HCT116 (cell line): ENCODE data around the gene ADAMTS6. TPM values are rescaled to one million over a fixed set of nuclear protein-coding genes. Genes with fewer than 3 reads are reported as not detected.

Source experiments
- ATAC-seq: fragments of 200-7000 bp; cut with Tn5 transposase; 2 replicates; pipeline ENCODE4 v1.9.1; 2020; ENCODE audit warnings: mild to moderate bottlenecking, moderate library complexity
- BruUV-seq: library from RNA; stranded (reverse); fragments of 400-500 nt; replicated peaks from 2 replicates; lab custom pipeline; 2021; lab: Mats Ljungman, UMichigan
- CTCF ChIA-PET: fragments of 300-600 bp; sonication (Branson Sonifier 250); formaldehyde crosslinking; loops from one replicate; lab custom pipeline; 2021; ENCODE audit warnings: antibody characterized with exemption; lab: Charles Lee
- POLR2A ChIA-PET: fragments of 300-600, 350-600 bp; sonication (Branson Sonifier 250); formaldehyde crosslinking; loops from one replicate; lab custom pipeline; 2021; ENCODE audit warnings: antibody characterized with exemption; lab: Charles Lee
- RAD21 ChIA-PET, 2 experiments: fragments of 300-600 bp; sonication (Branson Sonifier 250); formaldehyde crosslinking; loops; one replicate each; lab custom pipeline; 2023; ENCODE audit warnings: low total read pairs in 2 of 2; ENCODE audit not compliant: uncharacterized antibody in 2 of 2, unreplicated experiment in 2 of 2, low non-redundant PET in 1 of 2; lab: Charles Lee
- DNase-seq: peaks from one replicate; pipeline ENCODE4 v3.0.0-alpha.2; 2010; ENCODE audit warnings: low read depth, low spot score
- H2AFZ ChIP-seq: fragments of 200-600 bp; shearing (Covaris generic), sonication (generic); 2 replicates; pipeline ENCODE4 v1.6.1; 2017; ENCODE audit warnings: low read depth, mixed run types, mixed read lengths, antibody characterized with exemption, low read length; ENCODE audit not compliant: poor library complexity, severe bottlenecking
- H3K27ac ChIP-seq: 2 replicates; pipeline ENCODE4 v1.5.1; 2012; ENCODE audit warnings: low read depth, low read length
- H3K27me3 ChIP-seq: fragments of 200-600 bp; sonication (generic); 2 replicates; pipeline ENCODE4 v1.6.1; 2016; ENCODE audit warnings: mixed run types, low read length, mixed read lengths; ENCODE audit not compliant: insufficient read depth
- H3K36me3 ChIP-seq, 2 experiments: fragments of 200-500 bp in 1 of 2; fragments of 200-600 bp in 1 of 2; sonication (Bioruptor generic) in 1 of 2; sonication (generic) in 1 of 2; 2 replicates each; pipeline versions ENCODE4 v1.5.1 to v1.6.1; 2014 to 2016; ENCODE audit warnings: low read length in 2 of 2, inconsistent platforms in 1 of 2, mixed read lengths in 1 of 2, mixed run types in 1 of 2; ENCODE audit not compliant: insufficient read depth in 2 of 2, control insufficient read depth in 1 of 2
- H3K4me1 ChIP-seq, 2 experiments: fragments of 200-600 bp in 1 of 2; sonication (generic) in 1 of 2; 2 replicates each; pipeline versions ENCODE4 v1.5.1 to v1.6.1; 2012 to 2017; ENCODE audit warnings: low read length in 2 of 2, inconsistent platforms in 1 of 2, mild to moderate bottlenecking in 1 of 2, mixed read lengths in 1 of 2, mixed run types in 1 of 2, moderate library complexity in 1 of 2; ENCODE audit not compliant: insufficient read depth in 2 of 2, control insufficient read depth in 1 of 2
- H3K4me2 ChIP-seq: fragments of 200-600 bp; sonication (generic); 2 replicates; pipeline ENCODE4 v1.6.1; 2017; ENCODE audit warnings: mixed run types, low read length, mixed read lengths
- H3K4me3 ChIP-seq, 2 experiments: fragments of 200-600 bp in 1 of 2; sonication (generic) in 1 of 2; replicated peaks in 1 of 2; 2 replicates each; pipeline ENCODE4 v1.5.1; 2011 to 2016; ENCODE audit warnings: low read length in 2 of 2, control low read depth in 1 of 2, low read depth in 1 of 2, mild to moderate bottlenecking in 1 of 2, mixed read lengths in 1 of 2, mixed run types in 1 of 2
- H3K79me2 ChIP-seq: fragments of 200-600 bp; sonication (generic); 2 replicates; pipeline ENCODE4 v1.6.1; 2017; ENCODE audit warnings: mild to moderate bottlenecking, mixed run types, low read length, moderate library complexity, mixed read lengths; ENCODE audit not compliant: insufficient read depth
- H3K9ac ChIP-seq: fragments of 200-600 bp; sonication (generic); 2 replicates; pipeline ENCODE4 v1.6.1; 2016; ENCODE audit warnings: low read length, mixed read lengths
- H3K9me2 ChIP-seq: fragments of 200-600 bp; sonication (generic), shearing (Covaris generic); 2 replicates; pipeline ENCODE4 v1.6.1; 2017; ENCODE audit warnings: mixed run types, mild to moderate bottlenecking, moderate library complexity; ENCODE audit not compliant: insufficient read depth
- H3K9me3 ChIP-seq, 2 experiments: fragments of 200-500 bp in 1 of 2; fragments of 200-600 bp in 1 of 2; sonication (Bioruptor generic) in 1 of 2; sonication (generic) in 1 of 2; 2 replicates each; pipeline ENCODE4 v1.6.1; 2014 to 2017; ENCODE audit warnings: low read length in 2 of 2, mixed read lengths in 2 of 2, inconsistent platforms in 1 of 2, low read depth in 1 of 2, mild to moderate bottlenecking in 1 of 2, mixed run types in 1 of 2, moderate library complexity in 1 of 2; ENCODE audit not compliant: control insufficient read depth in 1 of 2, insufficient read depth in 1 of 2
- H4K20me1 ChIP-seq: fragments of 200-600 bp; sonication (generic), shearing (Covaris generic); 2 replicates; pipeline ENCODE4 v1.6.1; 2017; ENCODE audit warnings: mixed run types, mild to moderate bottlenecking, moderate library complexity; ENCODE audit not compliant: insufficient read depth
- ATF3 ChIP-seq: IDR thresholded peaks from 2 replicates; pipeline ENCODE4 v1.6.1; 2012
- CBX3 ChIP-seq: IDR thresholded peaks from 2 replicates; pipeline ENCODE4 v1.6.1; 2012; ENCODE audit warnings: low read depth
- CEBPB ChIP-seq: IDR thresholded peaks from 2 replicates; pipeline ENCODE4 v1.6.1; 2012; ENCODE audit warnings: low read depth
- EGR1 ChIP-seq: IDR thresholded peaks from 2 replicates; pipeline ENCODE4 v1.6.1; 2012; ENCODE audit warnings: low read depth
- ELF1 ChIP-seq: IDR thresholded peaks from 2 replicates; pipeline ENCODE4 v1.6.1; 2012; ENCODE audit warnings: low read depth, borderline replicate concordance
- EZH2 ChIP-seq: fragments of 200-600 bp; sonication (generic); IDR thresholded peaks from 2 replicates; pipeline ENCODE4 v1.6.1; 2017; ENCODE audit warnings: antibody characterized with exemption, mixed run types
- JUND ChIP-seq: IDR thresholded peaks from 2 replicates; pipeline ENCODE4 v1.6.1; 2012
- MAX ChIP-seq: IDR thresholded peaks from 2 replicates; pipeline ENCODE4 v1.6.1; 2012
- POLR2A ChIP-seq: IDR thresholded peaks from 2 replicates; pipeline ENCODE4 v1.7.0; 2011; ENCODE audit warnings: borderline replicate concordance; ENCODE audit not compliant: insufficient read depth, insufficient read length; ENCODE audit errors: extremely low read depth
- POLR2AphosphoS5 ChIP-seq: IDR thresholded peaks from 2 replicates; pipeline ENCODE4 v1.6.1; 2011; ENCODE audit warnings: mild to moderate bottlenecking, low read depth, low read length, moderate library complexity
- RAD21 ChIP-seq: IDR thresholded peaks from 2 replicates; pipeline ENCODE4 v1.6.1; 2012; ENCODE audit warnings: low read depth, mild to moderate bottlenecking
- REST ChIP-seq: IDR thresholded peaks from 2 replicates; pipeline ENCODE4 v1.6.1; 2012; ENCODE audit warnings: low read depth
- SIN3A ChIP-seq: IDR thresholded peaks from 2 replicates; pipeline ENCODE4 v1.6.1; 2012; ENCODE audit warnings: low read depth
- SP1 ChIP-seq: IDR thresholded peaks from 2 replicates; pipeline ENCODE4 v1.6.1; 2012; ENCODE audit warnings: low read depth
- SRF ChIP-seq: IDR thresholded peaks from 2 replicates; pipeline ENCODE4 v1.6.1; 2012; ENCODE audit warnings: low read depth
- TCF7L2 ChIP-seq: IDR thresholded peaks from 2 replicates; pipeline ENCODE4 v1.7.0; 2011; ENCODE audit warnings: borderline replicate concordance, inconsistent platforms; ENCODE audit not compliant: insufficient read depth, insufficient read length; ENCODE audit errors: extremely low read depth
- ZBTB33 ChIP-seq: IDR thresholded peaks from 2 replicates; pipeline ENCODE4 v1.6.1; 2011; ENCODE audit warnings: mild to moderate bottlenecking, low read length, moderate library complexity; ENCODE audit not compliant: insufficient replicate concordance; ENCODE audit errors: extremely low read depth
- ZNF274 ChIP-seq: fragments of 200-500 bp; sonication (Bioruptor generic); IDR thresholded peaks from 2 replicates; pipeline ENCODE4 v1.6.1; 2014; ENCODE audit warnings: mild to moderate bottlenecking, low read depth, low read length, inconsistent platforms
- intact Hi-C: fragments of 100-400 bp; cut with micrococcal nuclease; formaldehyde crosslinking; loops from 2 replicates; pipeline ENCODE4 v1.10.0; 2022
- total RNA-seq: library from RNA; stranded (reverse); gene quantifications from one replicate; pipeline ENCODE4 v1.2.1, GENCODE V29; 2021; ENCODE audit not compliant: unreplicated experiment

ADAMTS6 gene
- total RNA-seq, 1 experiment from 2014 or later, result 0.93 TPM

GRCh38 chr5:65390208-65390607 lies 91.5 kb downstream of the ADAMTS6 start:
- no peaks in the 10 kb centered on the region for H3K4me1 ChIP-seq
- POLR2A ChIA-PET, result no interaction called here
- no peak for ATAC-seq
- no peaks in the 10 kb centered on the region for H3K27me3 ChIP-seq
- no TSS peak for BruUV-seq
- H3K9ac ChIP-seq, result no peak overlapping the region
- H4K20me1 ChIP-seq, result no peaks in the 10 kb centered on the region
- CTCF ChIA-PET, result no interaction called here
- no peaks in the 10 kb centered on the region for H3K79me2 ChIP-seq
- no peak overlapping the region for H3K27ac ChIP-seq
- H2AFZ ChIP-seq, result no peak overlapping the region
- H3K4me2 ChIP-seq, result no peak overlapping the region
- no peaks in the 10 kb centered on the region for H3K9me3 ChIP-seq
- H3K9me2 ChIP-seq, result no peaks in the 10 kb centered on the region
- RAD21 ChIA-PET, result no interaction called here
- TF ChIP-seq POLR2A, result no peak
- TF ChIP-seq RAD21, result no peak
- TF ChIP-seq ZNF274, result no peak
- no peak for TF ChIP-seq EZH2
- no peak for TF ChIP-seq CEBPB
- no peak for TF ChIP-seq CBX3
- TF ChIP-seq SP1, result no peak
- H3K36me3 ChIP-seq, result no peaks in the 10 kb centered on the region
- intact Hi-C loops, result no loop called here
- no peak for DNase-seq
- H3K4me3 ChIP-seq, result no peak overlapping the region

- BruUV-seq, result no TSS peak
Observed at GRCh38 chr5:65383859-65384258, 97.9 kb downstream of the ADAMTS6 start.

More at GRCh38 chr5:65383859-65384258, 97.9 kb downstream of the ADAMTS6 start:
- Histone ChIP-seq H3K9me2 (no peaks in the 10 kb centered on the region), H3K9me3 (no peaks in the 10 kb centered on the region), H3K9ac (no peak overlapping the region), H3K4me2 (no peak overlapping the region), H3K4me1 (no peaks in the 10 kb centered on the region), H3K27me3 (no peaks in the 10 kb centered on the region), H3K36me3 (no peaks in the 10 kb centered on the region), H2AFZ (no peak overlapping the region), H3K4me3 (no peak overlapping the region), H3K27ac (no peak overlapping the region), H4K20me1 (no peaks in the 10 kb centered on the region), H3K79me2 (no peaks in the 10 kb centered on the region)
- POLR2A ChIA-PET, result no interaction called here
- intact Hi-C loops, result no loop called here
- TF ChIP-seq ATF3 (no peak), CBX3 (no peak), REST (no peak), JUND (no peak), POLR2AphosphoS5 (no peak), EGR1 (no peak), ELF1 (no peak), ZBTB33 (no peak), SP1 (no peak), SRF (no peak), SIN3A (no peak), MAX (no peak), CEBPB (no peak), TCF7L2 (no peak)
- no peak for ATAC-seq
- CTCF ChIA-PET, result no interaction called here
- DNase-seq, result no peak
- RAD21 ChIA-PET, result no interaction called here
